SHP77 treated with DMSO at 0.1 percent for 48 hours (cell line): ENCODE results near the gene CGN.

Experiments used
- DNase-seq: peaks from one replicate; lab custom pipeline; 2025; lab: John Stamatoyannopoulos, UW

Gene CGN, protein sequence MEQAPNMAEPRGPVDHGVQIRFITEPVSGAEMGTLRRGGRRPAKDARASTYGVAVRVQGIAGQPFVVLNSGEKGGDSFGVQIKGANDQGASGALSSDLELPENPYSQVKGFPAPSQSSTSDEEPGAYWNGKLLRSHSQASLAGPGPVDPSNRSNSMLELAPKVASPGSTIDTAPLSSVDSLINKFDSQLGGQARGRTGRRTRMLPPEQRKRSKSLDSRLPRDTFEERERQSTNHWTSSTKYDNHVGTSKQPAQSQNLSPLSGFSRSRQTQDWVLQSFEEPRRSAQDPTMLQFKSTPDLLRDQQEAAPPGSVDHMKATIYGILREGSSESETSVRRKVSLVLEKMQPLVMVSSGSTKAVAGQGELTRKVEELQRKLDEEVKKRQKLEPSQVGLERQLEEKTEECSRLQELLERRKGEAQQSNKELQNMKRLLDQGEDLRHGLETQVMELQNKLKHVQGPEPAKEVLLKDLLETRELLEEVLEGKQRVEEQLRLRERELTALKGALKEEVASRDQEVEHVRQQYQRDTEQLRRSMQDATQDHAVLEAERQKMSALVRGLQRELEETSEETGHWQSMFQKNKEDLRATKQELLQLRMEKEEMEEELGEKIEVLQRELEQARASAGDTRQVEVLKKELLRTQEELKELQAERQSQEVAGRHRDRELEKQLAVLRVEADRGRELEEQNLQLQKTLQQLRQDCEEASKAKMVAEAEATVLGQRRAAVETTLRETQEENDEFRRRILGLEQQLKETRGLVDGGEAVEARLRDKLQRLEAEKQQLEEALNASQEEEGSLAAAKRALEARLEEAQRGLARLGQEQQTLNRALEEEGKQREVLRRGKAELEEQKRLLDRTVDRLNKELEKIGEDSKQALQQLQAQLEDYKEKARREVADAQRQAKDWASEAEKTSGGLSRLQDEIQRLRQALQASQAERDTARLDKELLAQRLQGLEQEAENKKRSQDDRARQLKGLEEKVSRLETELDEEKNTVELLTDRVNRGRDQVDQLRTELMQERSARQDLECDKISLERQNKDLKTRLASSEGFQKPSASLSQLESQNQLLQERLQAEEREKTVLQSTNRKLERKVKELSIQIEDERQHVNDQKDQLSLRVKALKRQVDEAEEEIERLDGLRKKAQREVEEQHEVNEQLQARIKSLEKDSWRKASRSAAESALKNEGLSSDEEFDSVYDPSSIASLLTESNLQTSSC

DNA sequence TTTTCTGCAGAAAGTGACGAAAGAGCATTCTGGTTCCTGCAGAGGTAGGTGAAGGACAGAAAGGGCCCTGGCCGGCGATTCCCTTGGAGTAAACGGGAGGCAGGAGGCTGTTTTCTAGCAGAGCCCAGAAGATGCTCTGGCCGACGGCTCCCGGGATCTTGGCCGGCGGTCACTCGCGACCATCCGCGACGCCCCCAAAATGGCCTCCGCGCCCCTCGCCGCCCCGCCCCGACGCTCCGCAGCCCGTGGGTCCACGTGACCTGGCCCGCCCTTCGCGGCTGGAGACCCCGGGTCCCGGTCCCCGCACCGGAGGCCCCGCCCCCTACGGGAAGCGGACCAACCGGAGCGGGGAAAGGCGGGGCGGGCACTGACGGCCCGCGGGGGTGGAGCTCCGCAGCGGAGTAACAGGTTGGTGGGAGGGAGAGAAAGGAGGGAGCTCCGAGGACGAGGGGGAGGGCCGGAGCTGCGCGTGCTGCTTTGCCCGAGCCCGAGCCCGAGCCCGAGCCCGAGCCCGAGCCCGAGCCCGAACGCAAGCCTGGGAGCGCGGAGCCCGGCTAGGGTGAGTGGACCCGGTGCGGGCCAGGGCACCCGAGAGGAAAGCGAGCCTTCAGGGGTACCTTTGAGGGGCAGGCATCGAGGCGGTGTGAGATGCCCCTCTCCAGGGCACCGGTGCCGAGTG is at the start of gene CGN:
TSS of gene CGN (plus strand) at position 431 of the 679 bp plus-strand sequence. CDS start 7,133 bp downstream, outside the sequence.
- peak; percentile 97 for DNase-seq

DNA sequence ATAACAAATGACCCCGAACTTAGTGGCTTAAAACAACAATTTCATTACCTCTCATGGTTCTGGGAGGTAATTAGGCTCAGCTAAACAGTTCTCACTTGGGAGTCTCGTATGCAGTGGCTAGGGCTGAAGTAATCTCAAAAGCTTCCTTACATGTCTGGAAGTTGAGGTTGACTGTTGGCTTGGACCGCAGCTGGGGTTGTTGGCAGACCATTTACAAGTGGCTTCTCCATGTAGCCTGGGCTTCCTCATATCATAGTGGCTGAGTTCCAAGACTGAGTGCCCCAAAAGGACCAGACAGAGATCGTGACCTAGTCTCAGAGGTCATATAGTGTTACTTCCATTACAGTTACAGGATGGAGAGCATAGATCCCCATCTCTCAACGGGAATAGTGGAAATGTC is 49.5 kb upstream of the CGN start:
- DNase-seq = no peak

DNA sequence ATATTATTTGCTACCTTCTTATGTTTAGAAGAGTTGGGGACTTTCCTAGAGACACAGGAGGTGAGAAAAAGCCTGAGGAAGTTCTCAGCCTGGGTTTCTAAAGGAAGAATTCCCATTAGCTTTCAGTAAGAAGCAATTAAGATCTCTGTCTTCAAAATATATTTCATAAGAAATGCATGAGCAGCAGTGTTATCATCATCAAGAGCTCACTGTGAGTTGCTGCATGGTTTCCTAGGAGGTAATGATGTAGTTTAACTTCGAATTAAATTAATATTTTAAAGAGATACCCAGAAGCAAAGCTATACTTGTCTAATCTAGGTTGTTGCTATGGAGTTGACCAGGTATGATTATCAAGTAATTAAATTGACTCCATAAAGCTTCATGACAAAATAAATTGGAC is 46.2 kb upstream of the CGN start:
- no peak for DNase-seq

DNA sequence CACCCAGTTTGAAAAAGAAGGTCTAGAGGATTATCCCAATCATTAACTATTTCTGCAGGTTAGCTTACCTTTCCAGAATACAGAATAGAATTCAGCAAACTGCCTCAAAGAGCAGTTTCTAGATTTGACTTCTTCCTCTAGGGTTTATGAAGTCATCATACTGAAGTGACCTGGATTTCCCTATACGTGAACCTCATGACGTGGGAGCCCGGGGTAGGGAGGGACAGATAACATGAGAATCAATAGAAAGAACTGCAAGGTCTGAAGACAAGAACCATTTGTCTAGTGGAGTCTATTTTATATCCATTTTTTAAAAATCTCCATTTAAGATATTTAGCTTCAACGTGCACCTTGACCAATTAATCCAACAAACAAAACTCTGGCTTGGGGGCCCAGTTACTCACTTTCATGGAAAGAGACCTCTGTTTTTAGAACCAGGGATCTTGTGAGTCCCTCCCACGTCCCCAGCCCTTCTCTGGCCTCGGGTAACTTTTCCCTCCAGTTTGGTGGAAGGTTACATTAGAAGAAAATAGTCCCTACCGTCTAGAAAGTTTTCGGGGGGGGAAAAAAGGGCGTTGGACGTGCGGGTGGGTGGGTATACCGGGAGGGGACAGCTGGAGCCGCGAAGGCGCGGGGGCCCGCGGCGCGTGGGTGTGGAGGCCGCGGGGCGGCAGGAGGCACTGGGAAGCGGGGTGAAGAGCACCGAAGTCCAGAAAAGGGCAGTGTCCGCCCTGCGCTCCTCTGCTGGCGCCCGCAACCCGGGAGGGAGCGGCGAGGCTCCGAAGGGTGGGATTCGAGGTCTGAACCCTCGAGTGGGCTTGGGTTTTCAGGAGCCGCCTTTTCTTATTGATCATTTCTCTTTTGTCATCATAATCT is 38.1 kb upstream of the CGN start:
- no peak for DNase-seq

DNA sequence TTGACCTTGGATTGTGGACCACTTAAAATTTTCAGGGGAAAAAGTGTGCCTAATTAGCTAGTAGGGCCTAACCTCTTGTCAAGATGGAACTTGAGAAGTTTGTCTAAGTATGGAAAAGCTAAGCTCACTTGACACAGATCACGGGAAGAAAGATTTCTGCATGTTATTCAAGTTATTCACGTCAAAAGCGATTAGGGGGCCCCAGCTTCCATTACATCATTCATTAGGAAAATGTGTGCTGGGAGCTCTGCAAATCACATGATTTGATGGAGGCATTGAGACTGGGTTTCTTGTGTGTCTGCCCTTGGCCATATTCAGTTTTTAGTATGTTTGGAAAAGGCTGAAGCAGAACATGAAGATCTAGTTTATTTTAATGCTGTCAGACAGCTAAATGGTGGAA is 36.4 kb upstream of the CGN start:
- DNase-seq = no peak

DNA sequence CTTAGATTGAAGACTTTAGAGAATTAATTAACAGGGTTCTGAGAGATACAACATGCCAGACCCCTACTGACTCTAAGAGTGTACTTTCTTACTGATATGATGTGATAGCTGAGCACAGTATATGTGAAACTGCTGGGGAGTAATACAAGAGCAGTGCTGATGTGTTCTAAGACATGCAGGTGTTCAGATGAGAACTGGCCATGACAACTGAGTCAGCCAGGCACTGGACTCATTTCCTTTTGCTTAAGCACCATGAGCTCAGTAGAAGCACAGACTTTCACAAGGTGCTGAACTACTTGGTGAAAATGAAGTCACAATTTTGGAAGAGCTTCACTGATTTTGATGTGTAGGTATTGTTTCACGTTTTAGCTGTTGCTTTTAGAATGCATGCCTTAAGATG is 36.0 kb upstream of the CGN start:
- no peak for DNase-seq

DNA sequence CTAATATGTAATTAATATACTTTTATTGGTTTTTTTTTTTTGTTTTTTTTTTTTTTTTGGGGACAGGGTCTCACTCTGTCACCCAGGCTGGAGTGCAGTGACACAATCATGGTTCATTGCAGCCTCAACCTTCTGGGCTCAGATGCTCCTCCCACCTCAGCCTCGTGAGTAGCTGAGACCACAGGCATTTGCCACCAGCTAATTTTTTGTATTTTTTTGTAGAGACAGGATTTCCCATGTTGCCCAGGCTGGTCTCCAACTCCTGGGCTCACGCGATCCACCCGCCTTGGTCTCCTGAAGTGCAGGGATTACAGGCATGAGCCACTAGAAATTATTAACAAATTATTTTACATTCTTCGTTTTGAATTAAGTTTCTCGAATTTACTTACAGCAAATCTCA is 35.1 kb upstream of the CGN start:
- no peak for DNase-seq

DNA sequence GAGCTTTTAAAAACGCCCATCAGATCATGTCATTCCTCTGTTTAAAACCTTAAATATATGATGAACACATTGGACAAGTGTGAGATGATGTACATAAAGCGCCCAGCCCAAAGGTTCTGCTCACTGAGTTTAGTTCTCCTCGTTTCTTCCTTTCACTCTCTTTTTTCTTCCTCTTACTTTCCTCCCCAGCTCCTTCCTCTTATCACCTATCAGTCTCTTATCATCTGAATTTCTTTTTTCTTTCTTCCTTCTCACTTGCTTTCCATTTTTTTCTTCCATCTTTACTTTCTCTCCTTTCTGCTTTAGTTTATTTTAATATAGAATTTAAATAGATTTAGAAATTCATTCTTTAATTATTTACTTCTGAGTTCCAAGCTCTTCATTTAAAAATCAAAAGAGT is 34.1 kb upstream of the CGN start:
- no peak for DNase-seq

DNA sequence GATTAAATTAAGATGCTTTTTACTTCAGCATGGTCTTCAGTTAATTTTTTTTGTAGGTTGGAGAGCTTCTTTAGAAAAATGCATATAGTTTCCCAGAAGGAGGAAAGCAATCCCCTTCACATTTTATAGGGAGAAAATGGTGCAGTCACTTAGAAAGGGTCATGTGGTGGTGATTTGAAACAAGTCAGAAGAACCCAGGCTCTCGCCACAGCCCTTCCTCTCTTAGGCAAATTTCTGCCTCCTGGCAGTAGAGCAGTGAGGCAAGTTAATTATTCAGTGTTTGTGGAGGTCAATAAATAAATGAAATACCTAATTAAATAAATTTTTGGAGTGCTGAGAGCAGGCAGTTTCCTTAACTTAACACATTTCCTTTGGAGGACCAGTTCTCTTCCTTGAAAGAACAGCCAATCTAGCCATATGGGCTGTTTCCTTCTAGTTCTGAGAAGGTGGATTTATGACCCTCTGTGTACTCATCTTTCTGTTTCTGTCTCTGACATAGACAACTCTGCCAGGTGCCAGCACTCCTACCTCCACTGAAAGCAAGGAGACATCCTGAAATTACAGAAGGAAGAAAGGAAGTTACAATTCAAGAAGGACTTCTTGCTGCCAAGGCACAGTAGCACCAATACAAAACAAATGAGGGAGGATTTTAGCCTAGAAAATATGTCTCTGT is 32.9 kb upstream of the CGN start:
- DNase-seq = no peak

DNA sequence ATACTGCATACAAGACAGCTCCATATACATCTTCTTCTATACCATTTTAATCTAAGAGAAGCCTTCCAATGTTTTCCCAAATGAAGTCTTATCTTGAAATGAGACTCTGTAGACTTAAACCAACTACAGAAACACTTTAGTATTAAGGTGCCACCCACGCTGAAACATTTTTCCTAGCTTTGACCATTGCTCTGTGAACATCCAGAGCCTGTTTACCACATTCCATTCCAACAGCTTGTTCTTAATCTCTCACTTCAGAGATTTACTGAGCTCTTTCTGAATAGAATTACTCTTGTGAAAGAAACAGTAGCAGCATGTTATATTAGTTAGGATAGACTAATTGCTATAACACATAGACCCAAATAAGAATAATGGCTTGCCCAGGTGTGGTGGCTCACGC is 32.3 kb upstream of the CGN start:
- no peak for DNase-seq

DNA sequence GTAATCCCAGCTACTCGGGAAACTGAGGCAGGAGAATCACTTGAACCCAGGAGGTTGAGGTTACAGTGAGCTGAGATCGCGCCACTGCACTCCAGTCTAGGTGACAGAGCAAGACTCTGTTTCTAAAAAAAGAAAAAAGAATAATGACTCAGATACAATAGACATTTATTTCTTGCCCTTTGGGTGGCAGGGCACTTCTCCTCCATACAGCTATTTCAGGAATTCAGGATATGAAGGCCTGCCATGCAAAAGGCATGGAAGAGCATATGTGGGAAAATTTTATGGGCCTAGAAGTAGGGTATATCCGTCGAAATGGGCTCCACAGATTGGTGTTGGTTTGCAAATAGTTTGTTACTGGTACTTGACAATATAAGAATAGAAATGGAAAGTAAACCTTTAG is 31.7 kb upstream of the CGN start:
- no peak for DNase-seq

DNA sequence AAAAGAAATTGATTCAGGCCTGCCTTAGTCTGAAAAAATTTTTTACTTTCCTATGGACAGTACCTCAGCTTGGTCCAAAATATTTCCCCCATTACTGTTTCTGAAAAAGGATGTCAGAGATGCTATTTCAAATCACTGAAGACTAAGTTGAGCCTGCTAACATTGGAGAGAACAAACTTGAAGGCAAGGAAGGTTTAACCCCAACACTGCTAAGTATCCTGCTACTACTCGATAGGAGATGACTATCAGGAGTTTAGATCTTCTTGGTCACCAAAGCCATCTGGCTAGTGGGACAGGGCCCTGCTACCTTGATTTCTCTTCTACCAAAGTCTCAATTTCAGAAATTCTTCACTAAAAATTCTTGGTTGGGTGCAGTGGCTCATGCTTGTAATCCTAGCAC is 29.2 kb upstream of the CGN start:
- DNase-seq = no peak

DNA sequence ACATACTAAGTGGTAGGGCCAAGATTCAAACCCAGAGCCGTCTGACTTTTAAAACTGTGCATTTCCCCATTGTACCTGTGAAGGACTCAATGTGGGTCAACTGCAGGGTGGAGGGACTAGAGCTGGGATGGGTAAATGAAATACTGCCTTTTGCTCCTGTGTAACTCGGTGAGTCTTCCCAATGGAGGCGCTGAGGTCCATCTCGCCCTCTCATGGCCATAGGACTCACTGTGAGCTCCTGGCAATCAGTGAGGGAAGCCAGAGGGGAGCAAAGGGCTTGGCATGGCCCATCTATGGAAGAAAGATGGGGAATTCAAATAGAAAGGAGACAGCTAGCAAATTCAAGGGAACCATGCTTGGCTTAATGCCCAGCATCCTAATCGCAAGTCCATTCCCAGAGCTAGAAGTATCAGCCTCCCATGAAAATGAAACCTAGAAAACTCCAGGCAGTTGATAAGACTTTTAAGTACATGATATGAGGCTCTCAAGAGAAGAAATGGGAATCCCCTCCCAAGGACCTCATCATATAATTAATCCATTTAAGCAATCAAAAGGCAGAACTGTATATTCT is 25.4 kb upstream of the CGN start:
- no peak for DNase-seq

DNA sequence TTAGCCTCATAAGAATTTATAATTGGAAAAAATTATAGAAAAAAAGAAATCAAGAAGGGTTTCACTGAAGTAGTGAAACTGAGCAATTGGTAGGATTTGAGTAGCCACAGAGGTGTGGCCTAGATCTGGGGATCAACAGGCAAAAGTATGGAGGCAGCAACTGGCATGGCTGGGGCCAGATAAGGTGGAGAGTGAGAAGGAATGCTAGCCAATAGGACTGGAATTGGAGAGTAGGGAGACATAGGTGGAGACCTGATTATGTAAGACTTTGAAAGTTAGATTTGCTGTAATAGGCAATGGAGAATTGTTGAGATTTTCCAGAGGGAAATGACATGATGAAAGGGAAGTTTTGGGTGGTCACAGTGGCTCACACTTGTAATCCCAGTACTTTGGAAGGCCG is 24.6 kb upstream of the CGN start:
- no peak for DNase-seq

DNA sequence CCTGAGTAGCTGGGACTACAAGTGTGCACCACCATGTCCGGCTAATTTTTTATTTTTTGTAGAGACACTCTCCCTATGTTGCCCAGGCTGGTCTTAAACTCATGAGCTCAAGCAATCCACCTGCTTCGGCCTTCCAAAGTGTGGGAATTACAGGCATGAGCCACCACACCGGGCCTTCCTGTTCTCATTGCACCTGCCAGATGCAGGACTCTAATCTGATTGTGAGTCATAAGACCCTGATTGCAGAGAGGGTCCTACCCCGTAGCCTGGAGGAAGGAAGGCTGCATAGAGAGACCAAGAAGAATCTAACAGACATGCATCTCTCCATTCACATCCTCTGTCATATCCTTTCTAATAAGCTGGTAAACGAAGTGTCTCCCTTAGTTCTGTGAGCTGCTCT is 19.5 kb upstream of the CGN start:
- DNase-seq = no peak

DNA sequence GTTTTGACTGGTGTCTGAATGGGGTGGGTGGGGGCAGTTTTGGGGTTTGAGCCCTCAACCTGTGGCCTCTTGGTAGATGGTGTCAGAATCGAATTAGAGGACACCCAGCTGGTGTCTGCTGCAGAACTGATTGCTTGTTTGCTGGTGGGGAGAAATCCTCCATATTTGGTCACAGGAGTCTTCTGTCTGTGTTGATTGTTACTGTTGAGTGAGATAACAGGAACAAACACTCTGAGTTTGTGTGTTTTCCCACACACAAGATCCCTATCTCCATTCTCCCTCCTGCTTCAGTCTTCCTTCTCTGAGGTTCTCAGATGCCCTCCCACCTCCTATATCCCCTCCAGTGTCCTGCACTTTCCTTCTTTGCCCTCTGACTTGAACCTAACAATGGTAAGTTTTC is 19.1 kb upstream of the CGN start:
- no peak for DNase-seq

DNA sequence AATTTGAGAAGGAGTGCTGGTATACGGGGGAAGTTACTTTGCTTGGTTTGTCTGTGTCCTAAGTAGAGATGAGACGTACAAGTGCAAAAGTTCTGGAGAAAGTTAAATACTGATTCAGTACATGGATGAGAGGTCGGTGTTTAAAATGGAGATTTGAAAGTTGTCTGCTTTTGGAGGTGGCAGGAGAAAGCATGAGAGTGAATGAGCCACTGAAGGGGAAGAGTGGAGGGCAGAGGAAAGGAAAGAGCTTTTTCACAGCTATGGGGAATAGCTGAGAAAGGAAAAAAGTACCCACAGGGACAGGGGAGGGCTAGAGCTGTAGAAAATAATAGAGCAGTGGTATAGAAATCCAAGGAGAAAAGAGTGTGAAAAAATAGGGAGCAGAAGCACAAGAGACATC is 18.1 kb upstream of the CGN start:
- no peak for DNase-seq

DNA sequence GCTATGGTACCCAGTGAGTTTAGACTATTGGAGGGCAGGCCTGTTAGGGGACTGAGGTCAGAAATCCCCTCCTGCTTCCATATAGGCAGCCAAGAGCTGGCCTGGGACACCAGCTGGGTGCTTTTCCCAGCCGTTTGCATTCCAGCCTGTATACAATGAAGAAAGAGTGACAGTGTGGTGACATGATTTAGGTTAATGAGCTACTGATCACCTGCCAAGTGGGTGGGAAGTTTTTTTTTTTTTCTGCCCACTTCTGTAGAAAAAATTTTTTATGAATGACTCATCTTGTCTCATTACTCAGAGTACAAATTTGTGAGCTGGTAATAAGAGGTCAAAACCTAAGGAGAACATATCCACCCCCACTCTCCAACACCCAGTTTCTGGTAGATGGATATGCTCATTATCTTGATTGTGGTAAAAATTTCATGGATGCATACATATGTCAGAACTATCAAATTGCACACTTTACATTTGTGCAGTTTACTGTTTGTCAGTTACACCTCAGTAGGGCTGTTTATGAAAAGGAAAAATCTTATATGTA is 16.4 kb upstream of the CGN start:
- DNase-seq = peak; percentile 23

DNA sequence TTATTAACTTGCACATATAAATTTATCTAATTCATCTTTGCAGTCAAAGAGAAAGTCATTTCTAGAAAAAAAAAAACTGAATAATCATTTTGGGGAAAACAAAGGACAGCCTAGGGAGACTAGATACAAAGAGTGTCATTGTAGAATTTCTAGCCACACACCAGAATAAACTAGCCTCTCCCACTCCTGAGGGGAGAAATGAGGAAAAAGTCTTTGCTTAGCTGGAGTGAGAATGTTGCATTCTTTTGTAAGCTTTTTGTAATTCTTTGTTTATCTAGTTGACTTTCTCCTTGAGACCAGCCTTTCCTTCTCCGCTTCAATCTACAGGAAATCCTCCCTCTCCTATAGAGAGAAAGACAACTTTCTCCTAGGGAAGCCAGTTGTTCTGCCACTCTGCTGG is 15.9 kb upstream of the CGN start:
- no peak for DNase-seq

DNA sequence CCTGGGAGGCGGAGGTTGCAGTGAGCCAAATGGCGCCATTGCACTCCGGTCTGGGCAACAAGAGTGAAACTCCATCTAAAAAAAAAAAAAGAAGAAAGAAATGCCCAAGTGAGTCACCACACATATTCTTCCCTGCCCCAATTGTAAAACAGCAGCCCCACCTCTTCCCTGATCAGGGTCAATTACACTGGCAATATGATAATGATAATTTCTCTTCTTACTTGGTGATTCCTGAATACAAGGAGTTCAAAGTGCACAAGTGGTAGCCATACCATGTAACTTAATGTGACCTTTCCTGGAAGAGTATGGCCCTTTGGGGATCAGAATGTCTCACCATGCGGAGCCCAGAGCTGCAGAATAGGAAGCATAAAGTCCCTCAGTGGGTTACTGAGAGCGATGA is 11.8 kb upstream of the CGN start:
- DNase-seq = no peak
